ENCODE data around the gene BTG4. TPM values are rescaled to one million over a fixed set of nuclear protein-coding genes. Genes with fewer than 3 reads are reported as not detected.

BTG4 gene
- total and polyA plus RNA-seq, 2 donors (not counting 3 experiments of a cell fraction or from before 2014, with no cell fraction given), result not detected

DNA sequence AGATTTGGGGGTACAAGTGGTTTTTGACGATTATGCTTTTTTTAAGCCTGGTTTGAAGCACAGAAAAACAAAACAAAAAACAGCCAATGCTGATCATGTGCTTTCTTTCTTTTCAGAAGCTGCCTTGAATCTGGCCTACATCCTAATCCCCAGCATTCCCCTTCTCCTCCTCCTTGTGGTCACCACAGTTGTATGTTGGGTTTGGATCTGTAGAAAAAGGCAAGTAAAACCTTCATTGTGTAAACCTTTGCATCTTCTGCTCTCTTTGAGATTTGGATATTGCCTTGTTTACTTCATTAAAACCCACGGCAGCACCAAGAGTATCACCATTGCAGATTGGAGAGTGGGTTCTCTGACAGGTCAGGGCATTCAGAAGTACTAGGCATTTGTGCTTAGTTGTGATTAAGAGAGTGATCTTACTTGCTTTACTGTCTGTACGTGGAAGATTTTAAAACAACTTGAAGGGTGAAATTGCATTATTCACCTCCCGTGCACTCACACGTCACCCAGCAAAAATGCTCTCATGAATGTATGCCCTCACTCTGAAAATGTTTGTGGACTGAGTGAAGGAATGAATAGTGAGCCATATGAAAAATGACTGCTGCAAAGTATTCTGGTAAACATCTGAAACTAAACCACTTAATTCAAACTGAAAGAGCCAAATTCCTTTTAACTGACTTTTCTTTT is 45.4 kb upstream of the BTG4 start:
- ChIA-PET CTCF (interaction anchor here (1.1 to 1.5 kb wide), 2 partner anchors 236 to 284 kb away, joined by 3 to 5 read pairs; no protein-coding TSS in a partner anchor), POLR2A (no interaction called here)
- intact Hi-C loops (cut with micrococcal nuclease) (no loop called here), dilution Hi-C loops (cut with MboI; ENCODE audit: extremely low pct_ligation_motif_present, low sequenced_read_pairs) (no loop called here)
- Histone ChIP-seq H3K4me1 (ENCODE audit: control insufficient read depth, extremely low read depth, insufficient read depth, low read length) (no peaks in the 10 kb centered on the region), H3K79me2 (ENCODE audit: control insufficient read depth, insufficient read depth, low read length) (no peaks in the 10 kb centered on the region), H4K20me1 (replicated peaks; ENCODE audit: control insufficient read depth, extremely low read depth, insufficient read depth, low read length) (no peaks in the 10 kb centered on the region), H3K9ac (replicated peaks; ENCODE audit: extremely low read depth, insufficient read depth, low read length) (no peak overlapping the region), H3K4me2 (ENCODE audit: insufficient read depth, low read length) (no peak overlapping the region), H3K9me3 (replicated peaks; ENCODE audit: control insufficient read depth, insufficient read depth, low read length) (no peaks in the 10 kb centered on the region), H3K4me3 (replicated peaks in 1 of 3; ENCODE audit: insufficient read depth in 1 of 3, low read depth in 1 of 3, low read length in 3 of 3) (no peak overlapping the region), H3K27ac (ENCODE audit: insufficient read depth, low read depth, low read length) (no peak overlapping the region), H2AFZ (ENCODE audit: low read depth, low read length) (no peak overlapping the region), H3K27me3 (ENCODE audit: control insufficient read depth in 2 of 2, insufficient read depth in 2 of 2, low read length in 2 of 2) (peaks cover 2 to 4% of the 10 kb centered on the region in 2 experiments), H3K9me1 (replicated peaks; ENCODE audit: control insufficient read depth, extremely low read depth, insufficient read depth, low read length) (no peaks in the 10 kb centered on the region), H3K36me3 (ENCODE audit: control insufficient read depth in 2 of 2, extremely low read depth in 1 of 2, insufficient read depth in 2 of 2, low read length in 2 of 2) (no peaks in the 10 kb centered on the region)
- TF ChIP-seq POLR2AphosphoS5 (IDR thresholded peaks at IDR 0.05; ENCODE audit: insufficient read depth, low read depth, low read length) (no peak), FOS (IDR thresholded peaks at IDR 0.05; ENCODE audit: borderline replicate concordance, insufficient read depth, low read length) (no peak)
- no peak for DNase-seq (ENCODE audit: low read depth, low spot score)
- BruUV-seq (replicated peaks), result no TSS peak
- no peak for FAIRE-seq

DNA sequence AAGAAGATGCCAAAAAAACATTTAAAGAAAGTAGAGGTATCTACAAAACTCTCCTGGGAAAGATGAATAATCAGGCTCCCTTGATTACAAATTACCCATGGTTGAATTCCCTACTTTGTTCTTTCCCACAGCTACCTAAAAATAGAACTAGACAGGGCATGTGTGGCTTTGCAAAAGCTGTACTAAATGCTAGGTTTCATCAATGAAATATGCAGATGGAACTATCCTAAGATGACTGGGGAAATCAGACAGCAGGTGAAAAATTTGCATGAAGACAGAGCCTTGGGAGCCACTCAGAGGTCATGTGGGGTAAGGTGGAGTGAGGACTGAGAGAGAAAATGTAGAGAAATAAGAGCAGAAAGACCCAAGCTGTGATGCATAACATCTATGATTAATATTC is 43.1 kb upstream of the BTG4 start:
- H3K9ac ChIP-seq (replicated peaks; ENCODE audit: extremely low read depth, insufficient read depth, low read length), result no peak overlapping the region
- POLR2A ChIA-PET, result no interaction called here

More for the DNA sequence above, 43.1 kb upstream of the BTG4 start:
- no TSS peak for BruUV-seq (replicated peaks)
- Histone ChIP-seq H3K4me2 (ENCODE audit: insufficient read depth, low read length) (no peak overlapping the region), H3K9me3 (replicated peaks; ENCODE audit: control insufficient read depth, insufficient read depth, low read length) (no peaks in the 10 kb centered on the region), H3K27ac (ENCODE audit: insufficient read depth, low read depth, low read length) (no peak overlapping the region), H3K9me1 (replicated peaks; ENCODE audit: control insufficient read depth, extremely low read depth, insufficient read depth, low read length) (no peaks in the 10 kb centered on the region), H4K20me1 (replicated peaks; ENCODE audit: control insufficient read depth, extremely low read depth, insufficient read depth, low read length) (no peaks in the 10 kb centered on the region), H3K36me3 (ENCODE audit: control insufficient read depth in 2 of 2, extremely low read depth in 1 of 2, insufficient read depth in 2 of 2, low read length in 2 of 2) (no peaks in the 10 kb centered on the region), H3K27me3 (ENCODE audit: control insufficient read depth in 2 of 2, insufficient read depth in 2 of 2, low read length in 2 of 2) (peaks cover 5 to 10% of the 10 kb centered on the region in 2 experiments), H2AFZ (ENCODE audit: low read depth, low read length) (no peak overlapping the region), H3K79me2 (ENCODE audit: control insufficient read depth, insufficient read depth, low read length) (no peaks in the 10 kb centered on the region), H3K4me1 (ENCODE audit: control insufficient read depth, extremely low read depth, insufficient read depth, low read length) (no peaks in the 10 kb centered on the region), H3K4me3 (replicated peaks in 1 of 3; ENCODE audit: insufficient read depth in 1 of 3, low read depth in 1 of 3, low read length in 3 of 3) (no peak overlapping the region)
- intact Hi-C loops (cut with micrococcal nuclease), result no loop called here
- no peak for FAIRE-seq
- no peak for DNase-seq (ENCODE audit: low read depth, low spot score)
- TF ChIP-seq POLR2AphosphoS5 (IDR thresholded peaks at IDR 0.05; ENCODE audit: insufficient read depth, low read depth, low read length) (no peak), EZH2 (IDR thresholded peaks at IDR 0.05; ENCODE audit: borderline replicate concordance, low read depth, low read length, severe bottlenecking) (no peak), JUN (IDR thresholded peaks at IDR 0.05; ENCODE audit: borderline replicate concordance, insufficient read depth, insufficient read length, low read depth) (no peak), MYC (IDR thresholded peaks at IDR 0.05; ENCODE audit: low read depth, low read length) (no peak), POLR2A (IDR thresholded peaks at IDR 0.05; ENCODE audit: low read depth, low read length) (no peak), FOS (IDR thresholded peaks at IDR 0.05; ENCODE audit: borderline replicate concordance, insufficient read depth, low read length) (no peak), GATA2 (IDR thresholded peaks at IDR 0.05; ENCODE audit: insufficient read depth, insufficient read length, low read depth, low read length) (no peak)
- TF ChIP-seq, protein P1, sequence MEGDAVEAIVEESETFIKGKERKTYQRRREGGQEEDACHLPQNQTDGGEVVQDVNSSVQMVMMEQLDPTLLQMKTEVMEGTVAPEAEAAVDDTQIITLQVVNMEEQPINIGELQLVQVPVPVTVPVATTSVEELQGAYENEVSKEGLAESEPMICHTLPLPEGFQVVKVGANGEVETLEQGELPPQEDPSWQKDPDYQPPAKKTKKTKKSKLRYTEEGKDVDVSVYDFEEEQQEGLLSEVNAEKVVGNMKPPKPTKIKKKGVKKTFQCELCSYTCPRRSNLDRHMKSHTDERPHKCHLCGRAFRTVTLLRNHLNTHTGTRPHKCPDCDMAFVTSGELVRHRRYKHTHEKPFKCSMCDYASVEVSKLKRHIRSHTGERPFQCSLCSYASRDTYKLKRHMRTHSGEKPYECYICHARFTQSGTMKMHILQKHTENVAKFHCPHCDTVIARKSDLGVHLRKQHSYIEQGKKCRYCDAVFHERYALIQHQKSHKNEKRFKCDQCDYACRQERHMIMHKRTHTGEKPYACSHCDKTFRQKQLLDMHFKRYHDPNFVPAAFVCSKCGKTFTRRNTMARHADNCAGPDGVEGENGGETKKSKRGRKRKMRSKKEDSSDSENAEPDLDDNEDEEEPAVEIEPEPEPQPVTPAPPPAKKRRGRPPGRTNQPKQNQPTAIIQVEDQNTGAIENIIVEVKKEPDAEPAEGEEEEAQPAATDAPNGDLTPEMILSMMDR (IDR thresholded peaks at IDR 0.05; ENCODE audit: extremely low read depth in 1 of 2, insufficient read depth in 1 of 2, low read depth in 1 of 2, low read length in 2 of 2), result no peak
- TF ChIP-seq, protein P2, sequence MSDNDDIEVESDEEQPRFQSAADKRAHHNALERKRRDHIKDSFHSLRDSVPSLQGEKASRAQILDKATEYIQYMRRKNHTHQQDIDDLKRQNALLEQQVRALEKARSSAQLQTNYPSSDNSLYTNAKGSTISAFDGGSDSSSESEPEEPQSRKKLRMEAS (IDR thresholded peaks at IDR 0.05; ENCODE audit: insufficient read depth, insufficient read length), result no peak
- CTCF ChIA-PET, result no interaction called here
- dilution Hi-C loops (cut with MboI; ENCODE audit: extremely low pct_ligation_motif_present, low sequenced_read_pairs), result no loop called here
